Sigmoid colon (tissue), 3 donors: ENCODE measurements around the gene SPEF2.

ENCODE experiments used
- POLR2A ChIP-seq, 2 donors: fragments of 450-650 bp; IDR thresholded peaks; one replicate each; pipeline ENCODE4 v1.6.1; 2016; ENCODE audit warnings: antibody characterized with exemption in 2 of 2, mild to moderate bottlenecking in 2 of 2, moderate library complexity in 2 of 2
- TF ChIP-seq, protein P1 (sequence below), 4 experiments: fragments of 450-650 bp in 3 of 4; fragments of 200-600 bp in 1 of 4; IDR thresholded peaks; one replicate each; pipeline ENCODE4 v1.5.1; 2016 to 2019; ENCODE audit warnings: antibody characterized with exemption in 4 of 4, mild to moderate bottlenecking in 3 of 4, moderate library complexity in 2 of 4

DNA sequence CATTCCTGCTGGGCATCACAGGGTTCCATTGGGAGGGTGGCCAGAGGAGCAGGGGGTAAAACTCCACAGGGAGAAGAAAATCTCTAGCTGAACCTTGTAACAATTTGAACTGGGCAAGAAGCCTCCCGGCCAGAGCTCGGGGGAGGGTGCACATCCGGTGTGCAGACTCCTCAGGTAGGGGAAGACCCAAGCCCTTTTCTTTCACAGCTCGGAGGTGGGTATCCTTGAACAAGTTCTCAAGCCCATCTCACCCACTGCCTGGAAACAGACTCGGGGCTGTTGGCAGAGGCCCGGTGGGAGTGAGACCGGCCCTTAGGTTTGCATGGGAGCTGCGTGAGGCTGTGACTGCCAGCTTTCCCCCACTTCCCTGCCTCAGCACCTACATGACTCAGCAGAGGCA, 127.5 kb downstream of the SPEF2 start:
- TF ChIP-seq, protein P1, sequence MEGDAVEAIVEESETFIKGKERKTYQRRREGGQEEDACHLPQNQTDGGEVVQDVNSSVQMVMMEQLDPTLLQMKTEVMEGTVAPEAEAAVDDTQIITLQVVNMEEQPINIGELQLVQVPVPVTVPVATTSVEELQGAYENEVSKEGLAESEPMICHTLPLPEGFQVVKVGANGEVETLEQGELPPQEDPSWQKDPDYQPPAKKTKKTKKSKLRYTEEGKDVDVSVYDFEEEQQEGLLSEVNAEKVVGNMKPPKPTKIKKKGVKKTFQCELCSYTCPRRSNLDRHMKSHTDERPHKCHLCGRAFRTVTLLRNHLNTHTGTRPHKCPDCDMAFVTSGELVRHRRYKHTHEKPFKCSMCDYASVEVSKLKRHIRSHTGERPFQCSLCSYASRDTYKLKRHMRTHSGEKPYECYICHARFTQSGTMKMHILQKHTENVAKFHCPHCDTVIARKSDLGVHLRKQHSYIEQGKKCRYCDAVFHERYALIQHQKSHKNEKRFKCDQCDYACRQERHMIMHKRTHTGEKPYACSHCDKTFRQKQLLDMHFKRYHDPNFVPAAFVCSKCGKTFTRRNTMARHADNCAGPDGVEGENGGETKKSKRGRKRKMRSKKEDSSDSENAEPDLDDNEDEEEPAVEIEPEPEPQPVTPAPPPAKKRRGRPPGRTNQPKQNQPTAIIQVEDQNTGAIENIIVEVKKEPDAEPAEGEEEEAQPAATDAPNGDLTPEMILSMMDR (IDR thresholded peaks at IDR 0.05): no peak
- TF ChIP-seq POLR2A (IDR thresholded peaks at IDR 0.05): no peak
